HG03439 (cell line): Measurements from ENCODE around the gene WNT5B.
A peak's percentile ranks its signal among the peaks of the same experiment; 100 is the strongest.

Experiments used
- ATAC-seq: cut with Tn5 transposase; IDR thresholded peaks from one replicate; pipeline ENCODE4 v1.9.1; 2021; ENCODE audit warnings: mild to moderate bottlenecking, moderate library complexity; ENCODE audit not compliant: unreplicated experiment

WNT5B gene

GRCh38 chr12:1628666-1629337, at the start of gene WNT5B:
WNT5B (plus strand) TSS chr12:1629231; CDS start chr12:1631355, 2,124 bp downstream.
- no peak for ATAC-seq

GRCh38 chr12:1579651-1580435, 49.2 kb upstream of the WNT5B start:
- ATAC-seq = no peak

GRCh38 chr12:1580526-1580925, 48.5 kb upstream of the WNT5B start:
- ATAC-seq = no peak

- ATAC-seq = no peak
These were observed 46.9 kb upstream of the WNT5B start for GRCh38 chr12:1581973-1582708.

GRCh38 chr12:1582709-1583050, 46.4 kb upstream of the WNT5B start:
- no peak for ATAC-seq

GRCh38 chr12:1583421-1584078, 45.5 kb upstream of the WNT5B start:
- ATAC-seq = no peak

GRCh38 chr12:1584326-1584725, 44.7 kb upstream of the WNT5B start:
- ATAC-seq = no peak

- no peak for ATAC-seq
These were observed 41.0 kb upstream of the WNT5B start for GRCh38 chr12:1587927-1588574.

GRCh38 chr12:1588575-1588947, 40.5 kb upstream of the WNT5B start:
- ATAC-seq = no peak

GRCh38 chr12:1590221-1590979, 38.6 kb upstream of the WNT5B start:
- ATAC-seq = no peak

GRCh38 chr12:1591034-1591433, 38.0 kb upstream of the WNT5B start:
- no peak for ATAC-seq

- ATAC-seq = no peak
These were observed 37.5 kb upstream of the WNT5B start for GRCh38 chr12:1591543-1591942.

GRCh38 chr12:1592444-1593173, 36.4 kb upstream of the WNT5B start:
- ATAC-seq = no peak

GRCh38 chr12:1593174-1594005, 35.6 kb upstream of the WNT5B start:
- ATAC-seq = peak; percentile 24

GRCh38 chr12:1594006-1594260, 35.1 kb upstream of the WNT5B start:
- peak; percentile 45 for ATAC-seq

- ATAC-seq = peak; percentile 57
These were observed 34.6 kb upstream of the WNT5B start, which contains the start of gene FBXL14 for GRCh38 chr12:1594261-1595025. FBXL14 (minus strand) TSS chr12:1594581; CDS start chr12:1594066, 515 bp downstream.

- no peak for ATAC-seq
These were observed 33.9 kb upstream of the WNT5B start for GRCh38 chr12:1595026-1595561.
